Stimulated activated CD8-positive, alpha-beta memory T cell treated with anti-CD3 and anti-CD28 coated beads, Interleukin-4, amount 100 ng/mL, for 24 hours (primary cell): ENCODE data around the gene FASTKD2.

Source experiments
- DNase-seq: peaks from one replicate; pipeline ENCODE4 v3.0.0-alpha.2; 2020; ENCODE audit warnings: low read depth

The FASTKD2 gene

DNA sequence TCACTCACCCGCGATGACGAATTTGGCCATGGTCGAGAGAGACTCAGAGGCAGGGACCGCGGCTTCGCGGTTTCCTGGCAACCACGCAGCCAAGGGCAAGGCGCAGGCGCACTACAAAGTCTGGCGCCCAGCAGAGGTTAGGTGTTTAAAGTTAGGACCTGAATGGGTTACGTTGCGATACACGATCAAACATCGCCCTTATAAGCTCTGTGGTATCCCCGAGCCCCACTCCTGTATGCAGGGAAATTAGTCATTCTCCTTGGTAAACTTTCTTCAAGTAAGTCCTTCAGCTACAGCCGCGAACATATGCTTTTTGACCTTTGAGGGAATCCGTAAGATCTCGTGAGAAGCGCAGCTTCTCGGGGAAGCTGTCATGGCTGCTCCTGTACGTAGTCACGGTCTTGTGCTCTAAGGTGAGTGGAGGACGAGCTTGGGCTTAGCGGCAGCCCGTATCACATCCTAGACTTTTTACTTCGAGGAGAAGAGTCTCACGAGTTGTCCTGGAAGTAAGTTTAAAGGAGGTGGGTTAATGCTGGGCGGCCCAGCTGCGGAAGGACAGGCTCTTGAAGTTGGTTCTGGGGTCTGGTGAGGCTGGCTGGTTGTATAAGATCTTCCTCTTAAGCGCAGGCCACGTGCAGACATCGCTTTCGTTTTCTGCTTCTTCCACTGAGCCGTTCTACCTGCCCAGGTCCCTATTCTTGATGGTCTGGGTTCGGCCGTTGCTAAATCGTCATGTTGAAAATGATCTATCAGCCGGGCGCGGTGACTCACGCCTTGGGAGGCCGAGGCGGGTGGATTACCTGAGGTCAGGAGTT lies at the start of gene FASTKD2, which contains the start of gene MDH1B:
Gene FASTKD2, plus strand, starts transcription at position 365 of the 815 bp plus-strand sequence. CDS start 1,088 bp downstream, outside the sequence.
Gene MDH1B, minus strand, starts transcription at position 87 of the 815 bp plus-strand sequence. Its CDS starts 57 bp downstream, at position 30.
- DNase-seq, result peak; percentile 77

DNA sequence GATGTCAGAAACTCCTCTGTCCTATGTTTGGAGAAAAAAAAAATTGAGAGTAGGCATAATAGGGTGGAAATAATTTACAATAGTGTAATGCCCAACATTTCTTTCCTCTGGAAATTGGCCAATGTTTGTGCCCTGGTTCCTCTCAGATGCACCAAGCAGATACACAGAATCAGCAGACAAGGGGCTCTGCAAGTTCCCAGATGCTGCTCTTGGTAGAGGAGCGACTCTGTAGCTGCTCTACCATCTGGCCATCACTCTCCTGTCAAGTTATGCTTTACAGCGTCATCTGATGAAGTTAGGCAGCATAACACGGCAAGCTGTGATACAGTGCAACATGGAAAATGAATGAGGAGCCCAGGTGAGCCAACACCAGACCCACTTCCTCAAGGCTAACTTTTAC lies 48.8 kb upstream of the FASTKD2 start:
- no peak for DNase-seq

DNA sequence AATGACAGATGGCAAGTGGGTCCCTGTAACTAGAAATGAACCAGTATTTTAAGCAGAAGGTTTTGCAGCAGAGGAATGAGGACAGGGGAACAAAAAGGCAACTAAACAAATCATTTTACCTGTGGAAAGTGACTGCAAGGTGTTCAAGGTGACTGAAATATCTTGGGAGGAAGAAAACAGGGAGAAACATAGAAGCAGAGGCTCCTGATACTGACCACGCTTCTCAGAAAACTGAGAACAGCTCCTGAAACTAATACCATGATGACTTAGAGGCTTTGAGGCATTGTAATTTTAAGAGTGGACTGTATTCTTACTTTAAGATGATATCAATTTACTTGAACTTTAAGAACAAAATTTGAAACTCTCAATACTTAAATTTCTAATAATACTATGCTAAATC lies 47.1 kb upstream of the FASTKD2 start, which contains the start of gene DYTN:
Gene DYTN, minus strand, starts transcription at position 101 of the 400 bp plus-strand sequence. CDS start 117 bp downstream, outside the sequence.
- no peak for DNase-seq

DNA sequence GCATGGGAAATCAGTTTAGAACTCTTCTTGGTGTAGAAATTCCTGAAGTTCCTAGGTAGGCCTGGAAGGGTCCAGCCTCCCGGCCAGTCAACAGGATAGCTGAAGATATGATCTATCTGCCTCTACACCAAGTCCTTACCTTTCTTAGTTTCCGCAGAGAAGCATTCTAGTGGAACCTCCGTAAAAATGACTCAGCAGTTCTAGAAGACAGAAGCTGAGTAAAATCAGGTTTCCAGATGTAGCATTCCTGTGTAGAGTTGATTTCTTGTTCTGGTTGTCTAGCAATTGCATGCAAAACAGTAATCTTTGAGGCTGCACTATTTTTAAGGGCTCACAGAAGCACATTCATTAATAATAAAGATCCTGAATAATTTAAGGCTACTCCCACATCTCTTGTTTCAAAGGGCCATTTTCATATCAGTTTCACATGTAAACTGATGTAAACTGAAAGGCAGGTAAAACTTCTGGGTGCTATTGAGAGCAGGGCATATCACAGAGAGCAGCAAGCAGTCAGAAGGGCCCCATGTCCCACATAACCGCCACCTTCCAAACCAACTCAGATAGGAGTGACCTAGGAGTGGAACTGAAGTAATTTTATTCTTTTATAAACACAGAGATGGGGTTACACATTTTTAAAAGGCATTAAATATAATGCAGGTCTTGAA lies 44.0 kb upstream of the FASTKD2 start:
- no peak for DNase-seq

DNA sequence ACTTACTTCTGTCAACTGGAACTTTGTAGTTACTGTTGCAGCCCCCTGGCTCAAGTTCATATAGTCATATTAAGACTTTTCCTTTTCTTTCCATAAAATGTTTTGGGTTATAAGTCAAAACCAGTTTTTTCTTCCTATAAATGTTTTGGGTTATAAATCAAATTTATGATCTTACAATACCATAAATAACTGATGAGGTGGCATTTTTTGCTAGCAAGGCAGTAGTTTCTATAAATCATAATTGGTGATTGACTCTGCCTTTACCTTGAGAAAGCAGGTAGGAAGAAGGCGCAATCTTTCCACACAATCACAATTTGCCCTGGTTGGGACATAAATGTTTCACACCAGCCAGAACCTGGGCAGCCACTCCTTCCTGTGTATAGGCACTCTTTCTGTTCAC lies 42.1 kb upstream of the FASTKD2 start:
- no peak for DNase-seq

DNA sequence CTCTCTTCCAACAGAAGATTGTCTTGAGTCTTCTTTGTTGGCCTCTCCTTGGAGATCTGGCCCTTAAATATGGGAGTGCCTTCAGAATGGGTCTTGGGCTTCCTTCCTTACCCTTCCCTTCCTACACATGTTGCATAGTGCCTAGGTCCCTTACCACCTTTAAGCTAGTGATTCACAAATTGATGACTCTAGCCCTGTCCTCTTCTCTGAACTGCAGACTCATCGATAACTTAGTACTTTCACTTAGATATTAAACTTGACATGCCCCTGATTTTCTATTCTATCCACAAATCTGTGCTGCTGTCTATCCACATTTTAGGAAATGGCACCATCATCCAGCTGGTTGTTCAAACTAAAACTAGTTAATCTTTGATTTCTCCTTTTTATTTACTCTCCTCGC lies 38.1 kb upstream of the FASTKD2 start:
- DNase-seq, result no peak

DNA sequence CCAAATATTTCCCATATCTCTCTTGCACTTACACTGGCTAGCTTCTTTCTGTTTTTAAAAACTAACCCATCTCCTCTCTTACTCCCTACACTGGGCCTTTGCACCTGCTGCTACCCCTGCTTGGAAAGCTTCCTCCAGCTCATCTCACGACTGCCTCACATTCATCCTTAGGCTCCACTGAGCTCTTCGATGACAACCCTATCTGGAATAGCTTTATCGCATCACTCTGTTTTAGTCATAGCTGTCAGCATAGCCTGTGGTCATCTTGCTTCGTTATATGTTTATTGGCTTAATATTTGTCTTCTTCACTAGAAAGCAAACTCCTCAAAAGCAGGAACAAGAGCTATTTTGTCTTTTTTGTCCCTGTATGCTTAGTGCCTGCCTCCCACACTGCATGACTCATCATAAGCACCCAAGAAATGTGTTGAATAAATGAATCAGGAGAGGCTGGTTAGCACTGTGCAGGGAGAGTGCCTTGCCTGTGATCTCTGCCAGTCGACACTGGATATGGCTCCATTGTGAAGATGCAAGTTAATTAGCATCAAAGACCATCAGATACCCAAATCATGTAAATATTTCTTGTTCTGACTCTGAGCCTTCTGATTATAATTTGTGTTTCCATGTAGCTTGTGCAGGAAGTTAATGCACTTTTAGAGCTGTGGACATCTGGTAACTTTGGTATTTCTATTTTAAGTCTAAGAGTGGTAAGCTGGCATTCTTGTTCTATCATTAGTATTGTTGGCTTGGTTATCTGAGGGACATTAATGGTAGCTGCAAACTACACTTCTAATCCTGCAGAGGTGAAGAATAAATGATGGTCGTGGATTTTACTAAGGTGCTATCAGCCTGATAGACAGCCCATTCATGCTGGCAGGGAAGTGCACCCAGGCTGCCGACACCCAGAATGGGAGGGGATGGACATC lies 36.9 kb upstream of the FASTKD2 start:
- no peak for DNase-seq

DNA sequence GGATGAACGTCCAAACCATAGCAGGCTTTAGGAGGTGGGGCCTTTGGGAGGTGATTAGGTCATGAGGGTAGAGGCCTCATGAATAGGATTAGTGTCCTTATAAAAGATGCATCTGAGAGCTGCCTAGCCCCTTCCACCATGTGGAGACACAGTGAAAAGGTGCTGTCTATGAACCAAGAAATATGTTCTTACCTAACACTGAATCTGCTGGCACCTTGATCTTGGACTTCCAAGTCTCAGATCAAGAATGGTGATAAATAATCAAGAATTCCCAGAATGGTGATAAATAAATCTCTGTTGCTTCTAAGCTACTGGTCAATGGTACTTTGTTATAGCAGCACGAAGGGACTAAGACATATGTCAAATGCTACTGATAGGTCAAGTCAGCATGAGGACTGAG lies 32.1 kb upstream of the FASTKD2 start:
- no peak for DNase-seq

DNA sequence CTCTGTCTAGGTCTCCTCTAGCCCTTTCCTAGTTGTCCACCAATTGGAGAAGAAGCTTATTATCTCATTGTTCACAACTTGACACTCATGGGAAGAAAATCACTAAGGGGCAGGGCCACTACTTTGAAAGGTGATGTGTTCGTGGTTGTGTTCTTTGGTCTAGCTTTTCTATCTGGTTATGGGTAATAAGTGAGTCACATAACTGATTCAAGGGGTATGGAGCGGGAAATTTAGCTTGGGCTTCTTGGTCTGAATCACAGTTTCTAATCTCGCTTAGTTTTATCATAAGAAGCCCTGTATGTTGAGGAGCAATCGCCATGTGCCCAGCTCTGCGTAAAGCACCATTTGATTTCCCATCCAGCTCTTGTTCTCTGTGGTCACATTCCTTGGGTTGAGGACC lies 28.5 kb upstream of the FASTKD2 start:
- DNase-seq, result no peak

DNA sequence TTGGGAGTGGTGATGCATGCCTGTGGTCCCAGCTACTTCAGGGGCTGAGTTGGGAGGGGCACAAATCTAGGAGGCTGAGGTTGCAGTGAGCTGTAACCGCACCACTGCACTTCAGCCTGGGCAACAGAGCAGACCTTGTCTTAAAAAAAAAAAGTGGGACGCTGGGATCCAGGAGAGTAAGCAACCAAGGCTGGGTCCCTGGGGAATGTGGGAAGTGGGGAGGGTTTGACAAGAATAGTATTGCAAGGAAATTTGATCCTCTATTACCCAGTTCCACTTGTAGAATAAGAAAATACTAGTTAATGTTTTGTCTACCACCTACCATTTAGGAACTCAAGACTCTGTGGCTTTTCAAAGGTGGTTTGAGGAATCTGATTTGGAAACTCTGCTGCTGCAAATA lies 26.1 kb upstream of the FASTKD2 start:
- DNase-seq, result no peak

DNA sequence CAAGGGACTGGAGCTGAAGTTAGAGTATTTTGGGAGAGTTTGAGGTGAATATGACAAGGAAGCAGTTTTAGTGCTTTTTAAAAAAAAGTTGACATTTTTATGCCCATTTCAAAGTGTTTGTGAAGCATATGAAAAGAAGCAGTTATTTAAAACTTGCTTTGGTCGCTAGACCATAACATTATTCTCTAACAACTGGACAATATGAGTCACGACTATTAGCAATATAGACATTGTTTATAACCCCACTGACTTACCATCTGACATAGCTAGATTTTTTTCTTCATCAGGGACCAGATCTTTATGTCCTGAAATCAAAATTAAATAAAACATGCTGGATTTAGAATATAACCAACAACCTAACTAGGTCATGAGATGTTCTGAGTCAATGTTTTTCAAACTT lies 24.6 kb upstream of the FASTKD2 start:
- no peak for DNase-seq

DNA sequence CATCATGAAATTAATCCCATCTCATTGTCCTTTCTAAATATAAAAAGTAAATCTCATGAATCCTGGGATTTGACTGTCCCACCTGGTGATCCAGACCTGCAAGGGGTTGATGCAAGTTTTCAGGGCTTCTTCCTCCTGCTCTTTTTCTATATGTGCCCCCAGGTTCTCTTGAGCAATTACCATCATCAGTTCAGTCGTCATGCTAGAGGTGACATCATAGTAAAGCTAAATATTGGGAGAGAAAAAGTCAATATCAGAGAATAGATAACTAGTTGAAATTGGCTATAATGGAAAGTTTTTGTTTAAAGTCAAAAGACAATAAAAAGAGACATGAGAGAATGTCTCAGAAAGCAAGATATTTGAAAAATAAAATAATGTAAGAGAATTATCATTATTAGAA lies 8.6 kb upstream of the FASTKD2 start:
- no peak for DNase-seq

DNA sequence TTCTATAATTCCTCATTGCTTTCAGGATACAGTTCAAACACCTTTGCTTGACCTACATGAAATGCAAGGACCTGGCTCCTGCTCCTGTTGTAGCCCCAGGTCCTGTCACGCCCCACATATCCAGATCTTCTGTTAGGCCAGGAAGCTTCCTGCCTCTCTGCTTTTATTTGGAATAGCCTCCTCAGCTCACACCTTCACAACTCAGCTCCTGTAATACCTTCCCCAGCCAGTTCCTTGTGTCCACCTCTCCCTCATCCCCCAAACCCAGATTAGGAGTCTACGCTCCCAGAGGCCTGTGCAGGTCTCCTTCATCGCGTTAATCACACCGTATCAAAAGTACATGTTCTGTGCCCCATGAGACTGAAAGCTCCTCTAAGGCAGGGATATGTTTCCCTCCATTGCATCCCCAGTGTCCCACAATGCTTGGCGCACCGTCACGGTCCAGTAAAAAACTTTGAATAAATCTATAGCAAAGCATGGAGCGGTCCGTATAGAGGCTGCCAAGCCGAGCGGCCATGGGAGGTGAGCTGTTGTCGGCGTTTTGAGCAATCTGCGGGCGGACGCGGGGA lies 649 bp upstream of the FASTKD2 start:
- no peak for DNase-seq

DNA sequence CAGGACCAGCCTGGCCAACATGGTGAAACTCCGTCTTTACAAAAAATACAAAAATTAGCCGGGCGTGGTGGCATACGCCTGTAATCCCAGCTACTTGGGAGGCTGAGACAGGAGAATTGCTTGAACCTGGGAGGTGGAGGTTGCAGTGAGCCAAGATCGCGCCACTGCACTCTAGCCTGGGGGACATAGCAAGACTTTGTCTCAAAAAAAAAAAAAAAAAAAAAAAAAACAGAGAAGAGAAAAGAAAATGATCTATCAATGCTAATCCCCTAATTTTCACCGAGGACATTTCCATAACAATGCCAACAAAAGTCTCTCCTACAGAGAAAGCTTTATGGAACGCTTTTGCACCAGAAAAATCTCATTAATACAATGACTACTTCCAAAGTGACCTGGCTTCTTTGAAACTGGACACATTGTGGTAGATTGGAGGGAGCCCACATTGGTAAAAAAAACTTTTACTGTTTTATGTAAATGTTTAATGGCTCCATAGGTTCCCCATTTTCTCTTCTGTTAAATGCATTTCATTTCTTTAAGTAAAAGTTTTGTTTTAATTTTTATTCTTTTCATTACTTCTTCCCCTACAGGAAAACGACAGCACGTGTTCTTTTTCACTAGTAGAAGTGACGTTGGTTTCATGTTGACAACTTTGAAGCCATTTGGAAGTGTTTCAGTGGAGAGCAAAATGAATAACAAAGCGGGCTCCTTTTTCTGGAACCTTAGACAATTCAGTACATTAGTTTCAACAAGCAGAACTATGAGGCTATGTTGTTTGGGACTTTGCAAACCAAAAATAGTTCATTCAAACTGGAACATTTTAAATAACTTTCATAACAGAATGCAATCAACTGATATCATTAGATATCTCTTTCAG lies 888 bp downstream of the FASTKD2 start:
- DNase-seq, result no peak

DNA sequence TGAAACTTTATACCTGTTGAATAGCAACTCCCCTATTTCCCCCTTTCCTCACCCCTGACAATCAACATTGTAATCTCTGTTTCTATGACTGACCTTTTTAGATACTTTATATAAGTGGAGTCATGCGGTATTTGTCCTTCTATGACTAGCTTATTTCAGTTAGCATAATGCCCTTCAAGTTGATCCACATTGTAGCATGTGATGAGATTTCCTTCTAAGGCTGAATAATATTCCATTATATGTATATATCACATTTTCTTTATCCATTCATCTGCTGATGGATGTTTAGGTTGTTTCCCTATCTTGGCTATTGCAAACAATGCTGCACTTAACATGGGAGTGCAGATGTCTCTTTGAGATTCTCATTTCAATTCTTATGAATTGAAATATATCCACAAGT lies 9.5 kb downstream of the FASTKD2 start:
- DNase-seq, result no peak

DNA sequence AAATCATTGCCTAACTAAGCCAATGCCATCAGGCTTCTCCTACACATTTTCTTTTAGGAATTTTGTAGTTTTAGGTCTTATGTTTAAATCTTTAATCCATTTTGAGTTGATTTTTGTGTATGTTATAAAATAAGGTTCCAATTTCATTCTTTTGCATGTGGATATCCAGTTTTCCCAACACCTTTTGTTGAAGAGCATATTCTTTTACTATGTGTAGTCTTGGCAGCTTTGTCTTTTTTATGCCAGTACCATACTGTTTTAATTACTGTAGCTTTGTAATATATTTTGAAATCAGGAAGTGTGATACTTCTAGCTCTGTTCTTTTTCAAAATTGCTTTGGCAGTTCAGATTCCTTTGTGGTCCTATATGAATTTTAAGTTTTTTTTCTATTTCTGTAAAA lies 11.0 kb downstream of the FASTKD2 start:
- no peak for DNase-seq

DNA sequence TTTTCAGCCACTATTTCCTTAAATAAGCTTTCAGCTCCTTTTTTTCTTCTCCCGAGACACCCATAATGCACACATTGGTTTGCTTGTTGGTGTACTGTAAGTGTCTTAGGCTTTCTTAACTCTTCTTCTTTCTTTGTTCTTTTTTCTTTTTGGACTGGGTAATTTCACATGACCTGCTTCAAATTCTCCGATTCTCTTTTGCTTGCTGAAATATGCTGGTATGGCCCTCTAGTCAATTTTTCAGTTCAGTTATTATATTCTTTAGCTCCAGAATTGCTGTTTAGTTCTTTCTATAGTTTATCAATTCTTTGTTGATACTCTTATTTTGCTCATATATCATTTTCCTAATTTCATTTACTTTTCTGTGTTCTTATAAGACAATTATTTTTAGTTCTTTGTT lies 15.3 kb downstream of the FASTKD2 start:
- DNase-seq, result no peak

DNA sequence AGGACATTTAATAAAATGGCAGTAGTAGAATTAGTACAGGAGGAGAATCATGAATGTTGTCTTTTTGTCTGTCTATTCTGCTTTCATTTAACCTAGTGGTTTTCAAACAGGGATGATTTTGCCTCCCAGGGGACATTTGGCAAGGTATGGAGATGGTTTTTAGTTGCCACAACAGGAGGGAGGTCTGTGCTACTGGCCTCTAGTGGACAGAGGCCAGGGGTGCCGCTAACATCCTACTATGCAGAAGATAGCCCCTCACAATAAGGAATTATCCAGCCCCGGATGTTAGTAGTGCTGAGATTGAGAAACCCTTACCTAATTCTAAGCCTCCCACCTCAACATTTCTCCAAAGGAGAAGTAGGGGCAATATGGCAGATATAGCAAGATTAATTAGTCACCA lies 18.3 kb downstream of the FASTKD2 start:
- DNase-seq, result no peak

DNA sequence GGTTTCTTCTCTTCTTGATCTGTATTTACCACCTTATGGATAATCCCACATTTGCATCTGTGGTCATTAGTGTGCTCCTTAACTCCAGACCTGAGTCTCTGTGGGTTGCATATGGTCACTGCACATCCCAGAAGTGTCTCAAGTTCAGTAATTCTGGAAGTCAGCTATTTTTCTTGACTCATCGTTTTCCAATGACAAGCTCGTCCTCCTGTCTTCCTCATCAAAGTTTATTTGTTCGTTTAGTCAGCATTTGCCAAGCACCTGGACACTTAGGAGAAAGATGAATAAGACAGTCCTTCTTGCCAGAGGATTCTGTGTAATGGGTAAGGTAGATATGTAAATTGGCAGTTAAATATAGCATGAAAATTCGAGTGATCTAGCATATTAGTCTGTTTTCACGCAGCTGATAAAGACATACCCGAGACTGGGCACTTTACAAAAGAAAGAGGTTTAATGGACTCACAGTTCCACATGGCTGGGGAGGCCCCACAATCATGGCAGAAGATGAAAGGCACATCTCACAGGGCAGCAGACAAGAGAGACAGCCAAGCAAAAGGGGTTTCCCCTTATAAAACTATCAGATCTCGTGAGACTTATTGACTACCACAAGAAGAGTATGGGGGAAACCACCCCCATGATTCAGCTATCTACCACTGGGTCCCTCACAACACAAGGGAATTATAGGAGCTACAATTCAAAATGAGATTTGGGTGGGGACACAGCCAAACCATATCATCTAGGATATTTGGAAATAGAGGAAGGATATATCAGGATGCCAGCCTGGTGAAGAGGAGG lies 19.4 kb downstream of the FASTKD2 start:
- DNase-seq, result no peak

DNA sequence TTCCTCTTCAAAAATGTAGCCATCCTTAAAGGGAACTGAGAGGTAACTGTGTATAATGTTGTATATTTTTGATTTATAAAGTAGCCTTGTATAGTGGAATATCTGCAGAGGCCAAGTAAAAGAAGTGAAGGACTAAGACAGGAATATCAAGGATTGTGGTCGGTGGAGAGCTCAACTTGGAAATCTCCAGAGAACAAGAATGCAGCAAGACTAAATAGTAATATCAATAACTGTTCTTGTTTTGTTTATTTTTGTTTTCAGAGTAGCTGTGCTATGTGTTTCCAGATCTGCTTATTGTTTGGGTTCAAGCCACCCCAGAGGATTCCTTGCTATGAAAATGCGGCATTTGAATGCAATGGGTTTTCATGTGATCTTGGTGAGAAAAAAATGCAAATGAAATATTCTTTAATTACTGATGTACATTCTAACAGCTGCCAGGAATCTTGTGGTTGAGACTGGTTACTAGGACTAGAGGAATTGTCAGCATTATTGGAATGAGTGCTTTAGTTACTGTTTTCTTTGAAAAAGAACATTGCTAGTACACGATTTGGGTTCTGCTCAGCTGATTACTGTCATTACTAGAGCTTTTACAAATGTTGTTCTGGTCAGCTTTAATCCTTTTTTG lies 25.0 kb downstream of the FASTKD2 start:
- no peak for DNase-seq
